ENCODE data around the gene ALG11. TPM values are rescaled to one million over a fixed set of nuclear protein-coding genes. Genes with fewer than 3 reads are reported as not detected.
"Not testable (repeated sequence)": the region's sequence is repeated elsewhere in the genome, so short reads cannot be mapped to it uniquely, and the experiment has no call there.

ALG11 gene
- total and polyA plus RNA-seq, 12 donors = 6.8 to 35.4 (median 29.0) TPM

- intact Hi-C loops (cut with DNase I) = no loop called here
- Histone ChIP-seq H3K4me1 (replicated peaks in 1 of 2) (no peaks in the 10 kb centered on the region), H3K9me3 (replicated peaks in 1 of 3) (no peaks in the 10 kb centered on the region), H3K27ac (no peak overlapping the region), H3K4me3 (no peak overlapping the region), H3K36me3 (replicated peaks in 1 of 2) (no peaks in the 10 kb centered on the region), H3K27me3 (no peaks in the 10 kb centered on the region)
- TF ChIP-seq POLR2A (IDR thresholded peaks at IDR 0.05) = no peak
- TF ChIP-seq CTCF (IDR thresholded peaks at IDR 0.05) = no peak
- WGBS, 4 donors = 85 to 99% (median 92%) methylated on average over 4 of the region's 4 CpGs
- no peak for DNase-seq
Measured at GRCh38 chr13:52029569-52029968, 17.4 kb downstream of the ALG11 start.

GRCh38 chr13:52030401-52030800, 18.2 kb downstream of the ALG11 start:
- H3K27me3 ChIP-seq; H3K4me1 ChIP-seq (replicated peaks in 1 of 2); H3K9me3 ChIP-seq (replicated peaks in 1 of 3); H3K27ac ChIP-seq; H3K4me3 ChIP-seq; DNase-seq; H3K36me3 ChIP-seq (replicated peaks in 1 of 2); intact Hi-C loops (cut with DNase I): not testable (repeated sequence)
- 98 to 99% (median 99%) methylated on average over 5 to 6 of the region's 6 CpGs for WGBS, 4 donors

GRCh38 chr13:52033039-52033438, 20.8 kb downstream of the ALG11 start:
- intact Hi-C loops (cut with DNase I) = no loop called here
- Histone ChIP-seq H3K4me1 (replicated peaks in 1 of 2) (no peaks in the 10 kb centered on the region), H3K4me3 (no peak overlapping the region), H3K9me3 (replicated peaks in 1 of 3) (no peaks in the 10 kb centered on the region), H3K27ac (no peak overlapping the region), H3K27me3 (no peaks in the 10 kb centered on the region), H3K36me3 (replicated peaks in 1 of 2) (no peaks in the 10 kb centered on the region)
- DNase-seq = no peak
- WGBS, 4 donors = 79 to 94% (median 91%) methylated on average over 2 of the region's 2 CpGs
- TF ChIP-seq POLR2A (IDR thresholded peaks at IDR 0.05) = no peak
- no peak for TF ChIP-seq CTCF (IDR thresholded peaks at IDR 0.05)

DNA sequence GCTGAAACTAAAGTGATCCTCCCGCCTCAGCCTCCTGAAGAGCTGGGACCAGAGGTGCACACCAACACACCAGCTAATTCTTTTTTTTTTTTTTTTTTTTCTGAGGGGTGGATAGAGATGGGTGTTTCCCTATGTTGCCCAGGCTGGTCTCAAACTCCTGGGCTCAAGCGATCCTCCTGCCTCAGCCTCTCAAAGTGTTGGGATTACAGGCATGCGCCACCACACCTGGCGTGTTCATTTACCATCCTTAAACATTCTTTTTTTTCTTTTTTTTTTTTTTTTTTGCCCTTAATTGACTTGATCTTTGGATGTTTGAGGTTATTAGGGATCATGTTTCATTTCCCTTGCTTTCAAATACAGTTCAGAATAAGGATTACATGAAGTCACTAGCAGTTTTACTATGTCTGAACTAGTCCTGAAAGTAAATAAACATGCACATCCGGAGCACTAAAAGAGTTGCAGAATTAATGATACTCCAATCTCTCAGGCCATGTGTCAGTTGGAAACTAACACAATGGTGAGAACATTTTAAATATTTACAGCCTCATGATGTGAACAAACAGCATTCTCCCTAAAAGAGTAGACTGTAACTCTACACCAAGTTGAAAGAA, 22.5 kb downstream of the ALG11 start:
- intact Hi-C loops (cut with DNase I) = no loop called here
- WGBS, 4 donors = 77 to 91% (median 83%) methylated on average over 5 of the region's 5 CpGs
- H3K27me3 ChIP-seq = no peaks in the 10 kb centered on the region
- H3K4me1 ChIP-seq (replicated peaks in 1 of 2) = no peaks in the 10 kb centered on the region
- no peak overlapping the region for H3K4me3 ChIP-seq
- TF ChIP-seq CTCF (IDR thresholded peaks at IDR 0.05) (no peak), POLR2A (IDR thresholded peaks at IDR 0.05) (no peak)
- DNase-seq = no peak
- no peak overlapping the region for H3K27ac ChIP-seq
- H3K9me3 ChIP-seq (replicated peaks in 1 of 3) = no peaks in the 10 kb centered on the region
- no peaks in the 10 kb centered on the region for H3K36me3 ChIP-seq (replicated peaks in 1 of 2)

GRCh38 chr13:52036037-52036436, 23.8 kb downstream of the ALG11 start:
- Histone ChIP-seq H3K27me3 (no peaks in the 10 kb centered on the region), H3K36me3 (replicated peaks in 1 of 2) (no peaks in the 10 kb centered on the region), H3K9me3 (replicated peaks in 1 of 3) (no peaks in the 10 kb centered on the region), H3K4me3 (no peak overlapping the region), H3K27ac (no peak overlapping the region), H3K4me1 (replicated peaks in 1 of 2) (no peaks in the 10 kb centered on the region)
- 87 to 96% (median 90%) methylated on average over 1 of the region's 1 CpG for WGBS, 4 donors
- intact Hi-C loops (cut with DNase I) = no loop called here
- TF ChIP-seq POLR2A (IDR thresholded peaks at IDR 0.05) = no peak
- no peak for TF ChIP-seq CTCF (IDR thresholded peaks at IDR 0.05)
- no peak for DNase-seq

Measured in adrenal gland (tissue), 12 donors.